Measurements from ENCODE around the gene FARS2. TPM values are rescaled to one million over a fixed set of nuclear protein-coding genes. Genes with fewer than 3 reads are reported as not detected.

Gene FARS2
- total and polyA plus RNA-seq, 2 donors (not counting 1 experiment from before 2014, with no cell fraction given): 33.0 to 35.5 TPM

GRCh38 chr6:5486214-5486613 lies 224.9 kb downstream of the FARS2 start:
- Mint-ChIP-seq H3K9me3 (ENCODE audit: insufficient read depth) (no peaks in the 10 kb centered on the region), H3K27me3 (no peaks in the 10 kb centered on the region), H3K4me1 (peaks cover 5% of the 10 kb centered on the region), H3K4me3 (no peak overlapping the region), H3K27ac (no peak overlapping the region)
- ATAC-seq (ENCODE audit: low read depth) (no peak), DNase-seq (no peak)
- no peak for TF ChIP-seq EZH2 (IDR thresholded peaks at IDR 0.05; ENCODE audit: borderline replicate concordance, insufficient read depth, low read depth, low read length, poor library complexity, severe bottlenecking)
- no peak for TF ChIP-seq CTCF (IDR thresholded peaks at IDR 0.05)
- Histone ChIP-seq H4K20me1 (ENCODE audit: control insufficient read depth, insufficient read depth, low read length, poor library complexity, severe bottlenecking) (no peaks in the 10 kb centered on the region), H3K4me2 (replicated peaks; ENCODE audit: low read depth, low read length, poor library complexity, severe bottlenecking) (no peak overlapping the region), H3K79me2 (ENCODE audit: control insufficient read depth, insufficient read depth, low read length) (no peaks in the 10 kb centered on the region), H3K27me3 (replicated peaks in 1 of 4; ENCODE audit: control extremely low read depth in 1 of 4, control insufficient read depth in 3 of 4, insufficient read depth in 4 of 4, low read length in 3 of 4) (no peaks in the 10 kb centered on the region), H3K4me1 (ENCODE audit: control insufficient read depth in 2 of 2, insufficient read depth in 2 of 2, low read length in 2 of 2) (no peaks in the 10 kb centered on the region), H3K9ac (ENCODE audit: low read length) (no peak overlapping the region), H3K9me3 (ENCODE audit: control extremely low read depth in 1 of 3, control insufficient read depth in 2 of 3, insufficient read depth in 1 of 3, low read length in 2 of 3) (no peaks in the 10 kb centered on the region), H3K27ac (ENCODE audit: low read length in 2 of 2) (no peak overlapping the region), H3K4me3 (ENCODE audit: control extremely low read depth in 1 of 5, extremely low read depth in 1 of 5, insufficient read depth in 1 of 5, low read depth in 2 of 5, low read length in 4 of 5) (no peak overlapping the region), H2AFZ (ENCODE audit: insufficient read depth, low read depth, low read length, poor library complexity, severe bottlenecking) (no peak overlapping the region), H3K36me3 (replicated peaks in 1 of 2; ENCODE audit: control extremely low read depth in 1 of 2, control insufficient read depth in 1 of 2, extremely low read depth in 1 of 2, insufficient read depth in 2 of 2, low read length in 1 of 2) (no peaks in the 10 kb centered on the region)
- WGBS (ENCODE audit: insufficient coverage): no CpG with 5 or more reads among the region's 2 CpGs
- ChIA-PET POLR2A (no interaction called here), CTCF (interaction anchor here (0.8 to 2.1 kb wide), 2 partner anchors 10 to 15 kb away, joined by 3 to 9 read pairs; no protein-coding TSS in a partner anchor)
- intact Hi-C loops (cut with micrococcal nuclease): no loop called here

DNA sequence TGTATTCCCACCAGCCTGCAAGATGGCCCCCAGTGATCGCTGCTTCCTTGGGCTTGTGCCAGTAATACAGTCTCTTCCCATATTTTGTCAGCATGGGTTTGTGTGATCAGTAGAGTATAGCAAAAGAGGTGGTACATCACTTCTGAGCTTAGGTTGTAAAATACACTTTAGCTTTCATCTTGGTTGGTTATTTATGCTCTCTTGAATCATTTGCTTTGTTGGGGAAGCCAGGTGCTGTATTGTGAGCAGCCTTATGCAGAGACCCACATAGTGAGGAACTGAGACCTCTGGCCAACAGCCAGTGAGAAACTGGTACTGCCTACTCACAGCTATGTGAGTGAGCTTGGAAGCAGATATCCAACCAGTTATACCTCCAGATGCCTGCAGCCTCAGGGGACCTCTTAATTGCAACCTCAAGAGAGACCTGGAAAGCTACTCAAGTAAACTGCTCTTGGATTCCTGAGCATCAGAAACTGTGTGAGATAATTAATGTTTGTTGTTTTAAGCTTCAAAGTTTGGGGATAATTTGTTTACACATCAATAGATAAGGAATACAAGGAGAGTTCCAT lies 229.3 kb downstream of the FARS2 start:
- ChIA-PET POLR2A (no interaction called here), CTCF (interaction anchor here (1.1 kb wide), 1 partner anchor 20 kb away, joined by 4 read pairs; no protein-coding TSS in a partner anchor)
- no peaks in the 10 kb centered on the region for H3K4me1 ChIP-seq (ENCODE audit: control insufficient read depth in 2 of 2, insufficient read depth in 2 of 2, low read length in 2 of 2)
- peaks cover 3% of the 10 kb centered on the region for H3K4me1 Mint-ChIP-seq
- no peaks in the 10 kb centered on the region for H3K36me3 ChIP-seq (replicated peaks in 1 of 2; ENCODE audit: control extremely low read depth in 1 of 2, control insufficient read depth in 1 of 2, extremely low read depth in 1 of 2, insufficient read depth in 2 of 2, low read length in 1 of 2)
- no peak overlapping the region for H3K4me2 ChIP-seq (replicated peaks; ENCODE audit: low read depth, low read length, poor library complexity, severe bottlenecking)
- H3K27me3 ChIP-seq (replicated peaks in 1 of 4; ENCODE audit: control extremely low read depth in 1 of 4, control insufficient read depth in 3 of 4, insufficient read depth in 4 of 4, low read length in 3 of 4): no peaks in the 10 kb centered on the region
- WGBS (ENCODE audit: insufficient coverage): no CpG with 5 or more reads among the region's 1 CpG
- no peak for TF ChIP-seq CTCF (IDR thresholded peaks at IDR 0.05)
- TF ChIP-seq EZH2 (IDR thresholded peaks at IDR 0.05; ENCODE audit: borderline replicate concordance, insufficient read depth, low read depth, low read length, poor library complexity, severe bottlenecking): no peak
- ATAC-seq (ENCODE audit: low read depth) (no peak), DNase-seq (no peak)
- no peak overlapping the region for H3K4me3 ChIP-seq (ENCODE audit: control extremely low read depth in 1 of 5, extremely low read depth in 1 of 5, insufficient read depth in 1 of 5, low read depth in 2 of 5, low read length in 4 of 5)
- no peaks in the 10 kb centered on the region for H3K9me3 ChIP-seq (ENCODE audit: control extremely low read depth in 1 of 3, control insufficient read depth in 2 of 3, insufficient read depth in 1 of 3, low read length in 2 of 3)
- intact Hi-C loops (cut with micrococcal nuclease): no loop called here
- H4K20me1 ChIP-seq (ENCODE audit: control insufficient read depth, insufficient read depth, low read length, poor library complexity, severe bottlenecking): no peaks in the 10 kb centered on the region
- no peaks in the 10 kb centered on the region for H3K9me3 Mint-ChIP-seq (ENCODE audit: insufficient read depth)
- H3K27ac Mint-ChIP-seq: no peak overlapping the region
- H3K79me2 ChIP-seq (ENCODE audit: control insufficient read depth, insufficient read depth, low read length): no peaks in the 10 kb centered on the region
- no peak overlapping the region for H3K9ac ChIP-seq (ENCODE audit: low read length)
- no peak overlapping the region for H2AFZ ChIP-seq (ENCODE audit: insufficient read depth, low read depth, low read length, poor library complexity, severe bottlenecking)
- no peak overlapping the region for H3K4me3 Mint-ChIP-seq
- no peaks in the 10 kb centered on the region for H3K27me3 Mint-ChIP-seq
- no peak overlapping the region for H3K27ac ChIP-seq (ENCODE audit: low read length in 2 of 2)
